A549 (cell line): ENCODE measurements around the gene FFAR1.

Experiments used
- CBX2 ChIP-seq: fragments of 200-600 bp; sonication (generic); IDR thresholded peaks from 2 replicates; pipeline ENCODE4 v1.6.1; 2016; ENCODE audit warnings: low read depth, mild to moderate bottlenecking, borderline replicate concordance
- CEBPB ChIP-seq, 2 experiments: fragments of >200 bp in 1 of 2; sonication (Bioruptor Twin) in 1 of 2; formaldehyde crosslinking in 1 of 2; IDR thresholded peaks; 2 replicates each; pipeline ENCODE4 v1.6.1; 2012 to 2016
- CTCF ChIP-seq: fragments of >200 bp; sonication (Bioruptor Twin); formaldehyde crosslinking; IDR thresholded peaks from 3 replicates; pipeline ENCODE4 v1.5.1; 2016
- EP300 ChIP-seq, 2 experiments: fragments of >200 bp; sonication (Bioruptor Twin); formaldehyde crosslinking; IDR thresholded peaks; 2 replicates in 1 of 2; 3 replicates in 1 of 2; pipeline ENCODE4 v1.6.1; 2016 to 2017
- NFE2L2 ChIP-seq: fragments of 150-350 bp; conservative IDR thresholded peaks from 2 replicates; pipeline ENCODE4 v1.6.1; 2014; ENCODE audit warnings: low read length
- POLR2A ChIP-seq: IDR thresholded peaks from 2 replicates; pipeline ENCODE4 v1.6.1; 2012; ENCODE audit warnings: mild to moderate bottlenecking, low read length
- ZC3H11A ChIP-seq: fragments of 450-650 bp; IDR thresholded peaks from 2 replicates; pipeline ENCODE4 v1.6.1; 2014; ENCODE audit warnings: antibody characterized with exemption, mild to moderate bottlenecking

DNA sequence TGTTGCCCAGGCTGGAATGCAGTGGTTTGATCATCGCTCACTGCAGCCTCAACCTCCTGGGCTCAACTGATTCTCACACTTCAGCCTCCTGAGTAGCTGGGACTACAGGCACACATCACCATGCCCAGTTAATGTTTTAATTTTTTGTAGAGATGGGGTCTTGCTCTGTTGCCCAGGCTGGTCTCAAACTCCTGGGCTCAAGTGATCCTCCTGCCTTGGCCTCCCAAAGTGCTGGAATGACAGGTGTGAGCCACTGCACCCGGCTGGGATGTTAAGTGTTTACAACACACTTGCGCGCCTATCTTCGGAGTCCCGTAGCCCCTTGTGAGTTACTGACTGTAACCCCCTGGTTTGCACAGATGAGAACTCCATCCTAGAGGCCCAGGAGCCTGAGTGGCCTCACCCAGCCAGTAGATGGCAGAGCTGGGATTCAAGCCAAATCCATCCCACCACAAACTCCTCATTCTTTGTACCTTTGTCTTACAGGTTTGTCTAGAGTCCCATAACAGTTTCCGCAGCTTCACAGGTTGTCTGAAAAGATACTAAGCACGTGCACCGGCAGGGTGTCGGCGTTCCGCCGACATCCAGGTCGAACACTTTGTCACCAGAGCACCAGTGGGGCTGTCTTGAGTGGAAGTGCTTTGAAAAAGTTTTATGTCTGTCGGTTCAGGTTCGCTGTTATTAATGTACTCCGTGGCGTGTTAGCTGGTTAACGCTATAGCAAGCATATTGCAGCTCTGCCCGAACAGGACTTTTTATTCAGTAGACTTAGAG lies 41.0 kb upstream of the FFAR1 start:
- TF ChIP-seq EP300 (IDR thresholded peaks at IDR 0.05) = no peak
- TF ChIP-seq CTCF = peak; percentile 33; the same call in 2 of the 3 replicates
- no peak for TF ChIP-seq ZC3H11A
- no peak for TF ChIP-seq CBX2
- no peak for TF ChIP-seq NFE2L2
- no peak for TF ChIP-seq POLR2A
- TF ChIP-seq CEBPB (IDR thresholded peaks at IDR 0.05) = no peak
